ENCODE data around the gene RGS18. TPM values are rescaled to one million over a fixed set of nuclear protein-coding genes. Genes with fewer than 3 reads are reported as not detected.

RGS18 gene
- total and polyA plus RNA-seq, 2 of the 4 experiments (the other 2 are of a cell fraction) = 0.09 to 0.18 TPM

DNA sequence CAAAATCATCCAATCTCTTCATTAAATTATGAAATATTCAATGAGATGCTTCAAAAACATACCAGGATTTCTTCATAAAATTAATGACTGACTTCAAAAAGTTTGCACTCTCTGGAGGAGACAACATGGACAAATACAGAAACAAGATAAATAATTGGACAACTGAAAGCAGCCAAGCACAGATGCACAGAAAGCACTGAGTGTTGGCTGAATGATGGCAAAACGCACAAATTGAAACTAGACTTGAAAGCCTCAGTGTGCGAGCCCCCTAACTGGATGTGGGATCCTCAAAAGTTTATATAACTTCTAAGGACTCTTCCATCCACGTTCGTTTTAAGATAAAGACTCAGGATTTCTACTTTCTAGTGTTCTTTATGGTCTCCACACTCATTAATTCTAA is 27.9 kb downstream of the RGS18 start:
- Histone ChIP-seq H2AK9ac (replicated peaks; ENCODE audit: low read depth, low read length, poor library complexity) (no peak overlapping the region), H3K36me3 (ENCODE audit: control insufficient read depth, insufficient read depth, low read length) (no peaks in the 10 kb centered on the region), H2AK5ac (ENCODE audit: low read depth, low read length) (no peak overlapping the region), H4K5ac (ENCODE audit: low read depth, low read length) (peak overlapping the region; percentile 79; the same call in 1 of the 2 replicates), H3K4me3 (ENCODE audit: insufficient read depth, low read depth, low read length) (peak overlapping the region; percentile 35; the same call in 1 of the 2 replicates), H4K91ac (ENCODE audit: insufficient read depth, low read depth, low read length) (peak overlapping the region; percentile 62; the same call in 1 of the 2 replicates), H2BK20ac (ENCODE audit: low read depth, low read length) (peak overlapping the region; percentile 45; the same call in 1 of the 2 replicates), H2AFZ (replicated peaks; ENCODE audit: low read length, poor library complexity) (peak overlapping the region; percentile 88), H3K14ac (replicated peaks; ENCODE audit: low read depth, low read length) (peak overlapping the region; percentile 61; the same call in 1 of the 2 replicates), H3K4ac (ENCODE audit: low read depth, low read length) (peak overlapping the region; percentile 34), H3K9me1 (ENCODE audit: insufficient read depth, low read length) (no peaks in the 10 kb centered on the region), H2BK120ac (ENCODE audit: low read depth, low read length) (peak overlapping the region; percentile 74), H3K27ac (ENCODE audit: insufficient read depth, low read length) (no peak overlapping the region), H2BK15ac (ENCODE audit: low read depth, low read length) (peak overlapping the region; percentile 37; the same call in 1 of the 3 replicates), H3K9ac (ENCODE audit: low read depth, low read length) (peak overlapping the region; percentile 63; the same call in 1 of the 2 replicates), H3K56ac (ENCODE audit: extremely low read depth, insufficient read depth, low read length) (no peak overlapping the region), H3K79me1 (ENCODE audit: low read depth in 1 of 2, low read length in 2 of 2) (no peaks in the 10 kb centered on the region), H4K8ac (ENCODE audit: low read depth in 2 of 2, low read length in 2 of 2) (peak overlapping the region in 1 of 2 experiments; percentile 76; a peak in 2 of 4 replicates), H3K27me3 (ENCODE audit: control insufficient read depth, insufficient read depth, low read length) (no peaks in the 10 kb centered on the region), H3K4me1 (ENCODE audit: control insufficient read depth, insufficient read depth, low read length) (no peaks in the 10 kb centered on the region; the same call in 1 of the 2 replicates), H3K4me2 (ENCODE audit: low read depth, low read length) (peak overlapping the region; percentile 85), H3K9me3 (ENCODE audit: control insufficient read depth, insufficient read depth, low read length) (no peaks in the 10 kb centered on the region), H4K20me1 (ENCODE audit: insufficient read depth, low read length) (no peaks in the 10 kb centered on the region), H3K18ac (ENCODE audit: low read depth, low read length) (peak overlapping the region; percentile 88; the same call in 1 of the 2 replicates), H2BK5ac (ENCODE audit: low read depth, low read length, poor library complexity, severe bottlenecking) (peak overlapping the region; percentile 40), H3K23ac (ENCODE audit: low read depth, low read length) (peak overlapping the region; percentile 39; the same call in 1 of the 2 replicates)
- POLR2A ChIA-PET (ENCODE audit: unreplicated experiment) = no interaction called here
- in situ Hi-C loops (cut with MboI; ENCODE audit: low sequenced_read_pairs) (no loop called here), dilution Hi-C loops (cut with HindIII; ENCODE audit: low sequenced_read_pairs, unreplicated experiment) (no loop called here), intact Hi-C loops (cut with micrococcal nuclease) (no loop called here)
- DNase-seq (peak; percentile 9), ATAC-seq (ENCODE audit: low read depth) (peak; percentile 64; the same call in 1 of the 2 replicates)
- 10% methylated on average over 2 of the region's 4 CpGs; no CpG with 5 or more reads in 1 of the 2 experiments for WGBS, 2 experiments (ENCODE audit: extremely low coverage in 2 of 2, insufficient read length in 1 of 2)
- BruUV-seq (replicated peaks) = no TSS peak
- TF ChIP-seq, protein P1, sequence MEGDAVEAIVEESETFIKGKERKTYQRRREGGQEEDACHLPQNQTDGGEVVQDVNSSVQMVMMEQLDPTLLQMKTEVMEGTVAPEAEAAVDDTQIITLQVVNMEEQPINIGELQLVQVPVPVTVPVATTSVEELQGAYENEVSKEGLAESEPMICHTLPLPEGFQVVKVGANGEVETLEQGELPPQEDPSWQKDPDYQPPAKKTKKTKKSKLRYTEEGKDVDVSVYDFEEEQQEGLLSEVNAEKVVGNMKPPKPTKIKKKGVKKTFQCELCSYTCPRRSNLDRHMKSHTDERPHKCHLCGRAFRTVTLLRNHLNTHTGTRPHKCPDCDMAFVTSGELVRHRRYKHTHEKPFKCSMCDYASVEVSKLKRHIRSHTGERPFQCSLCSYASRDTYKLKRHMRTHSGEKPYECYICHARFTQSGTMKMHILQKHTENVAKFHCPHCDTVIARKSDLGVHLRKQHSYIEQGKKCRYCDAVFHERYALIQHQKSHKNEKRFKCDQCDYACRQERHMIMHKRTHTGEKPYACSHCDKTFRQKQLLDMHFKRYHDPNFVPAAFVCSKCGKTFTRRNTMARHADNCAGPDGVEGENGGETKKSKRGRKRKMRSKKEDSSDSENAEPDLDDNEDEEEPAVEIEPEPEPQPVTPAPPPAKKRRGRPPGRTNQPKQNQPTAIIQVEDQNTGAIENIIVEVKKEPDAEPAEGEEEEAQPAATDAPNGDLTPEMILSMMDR (conservative IDR thresholded peaks at IDR 0.05; ENCODE audit: low read depth, low read length) = no peak
- TF ChIP-seq MAZ (IDR thresholded peaks at IDR 0.05; ENCODE audit: borderline replicate concordance, low read depth, low read length) (no peak), SMC3 (IDR thresholded peaks at IDR 0.05; ENCODE audit: low read depth, low read length) (no peak)
- CTCF ChIA-PET = no interaction called here

All from IMR-90 (cell line).